K562 (cell line): ENCODE measurements around the gene LRRC47. TPM values are rescaled to one million over a fixed set of nuclear protein-coding genes. Genes with fewer than 3 reads are reported as not detected.

Source experiments
- BRD4 ChIP-seq: fragments of 200-600 bp; sonication (generic); IDR thresholded peaks from 2 replicates; pipeline ENCODE4 v1.6.1; 2017; ENCODE audit warnings: inconsistent platforms
- DPF2 ChIP-seq: fragments of 450-650 bp; IDR thresholded peaks from 2 replicates; pipeline ENCODE4 v1.6.1; 2016
- EHMT2 ChIP-seq: fragments of 450-650 bp; IDR thresholded peaks from 2 replicates; pipeline ENCODE4 v1.6.1; 2018; ENCODE audit warnings: antibody characterized with exemption
- ETS2 ChIP-seq: IDR thresholded peaks from 2 replicates; pipeline ENCODE4 v1.6.1; 2016; ENCODE audit warnings: borderline replicate concordance, missing genetic modification characterization, mild to moderate bottlenecking, moderate library complexity, missing compliant biosample characterization; ENCODE audit not compliant: poor library complexity, severe bottlenecking
- FOXK2 ChIP-seq, 2 experiments: fragments of 450-650 bp; IDR thresholded peaks in 1 of 2; conservative IDR thresholded peaks in 1 of 2; 2 replicates each; pipeline ENCODE4 v1.6.1; 2016; ENCODE audit warnings: low read depth in 2 of 2, mild to moderate bottlenecking in 1 of 2
- GTF2F1 ChIP-seq: IDR thresholded peaks from 2 replicates; pipeline ENCODE4 v1.6.1; 2011; ENCODE audit warnings: low read depth, low read length, improper control_type of control experiment
- KDM5B ChIP-seq: fragments of 200-600 bp; sonication (generic); IDR thresholded peaks from 2 replicates; pipeline ENCODE4 v1.6.1; 2012; ENCODE audit warnings: low read depth, mild to moderate bottlenecking, moderate library complexity, low read length, control low read depth, inconsistent platforms; ENCODE audit not compliant: insufficient replicate concordance
- KLF10 ChIP-seq: fragments of 250-450 bp; sonication (Bioruptor Pico); IDR thresholded peaks from 2 replicates; pipeline ENCODE4 v1.6.1; 2021; ENCODE audit warnings: matching md5 sums
- MCM3 ChIP-seq: fragments of 450-650 bp; IDR thresholded peaks from 2 replicates; pipeline ENCODE4 v1.6.1; 2016
- MEF2A ChIP-seq: IDR thresholded peaks from 2 replicates; pipeline ENCODE4 v1.6.1; 2011; ENCODE audit warnings: low read depth, mild to moderate bottlenecking, low read length, moderate library complexity; ENCODE audit not compliant: control insufficient read depth
- NUFIP1 ChIP-seq: fragments of 450-650 bp; IDR thresholded peaks from 2 replicates; pipeline ENCODE4 v1.6.1; 2018; ENCODE audit not compliant: partially characterized antibody
- PYGO2 ChIP-seq: fragments of 450-650 bp; IDR thresholded peaks from 2 replicates; pipeline ENCODE4 v1.6.1; 2016; ENCODE audit warnings: mild to moderate bottlenecking, missing genetic modification characterization, moderate library complexity, missing compliant biosample characterization
- RBBP5 ChIP-seq: fragments of 200-600 bp; sonication (generic); IDR thresholded peaks from 2 replicates; pipeline ENCODE4 v1.6.1; 2012; ENCODE audit warnings: borderline replicate concordance, mild to moderate bottlenecking, low read length, control low read depth, inconsistent platforms; ENCODE audit not compliant: insufficient read depth, poor library complexity, severe bottlenecking
- SETDB1 ChIP-seq: IDR thresholded peaks from one replicate; pipeline ENCODE4 v1.6.1; 2012; ENCODE audit warnings: low read length, control low read depth, inconsistent platforms
- SNIP1 ChIP-seq: fragments of 450-650 bp; IDR thresholded peaks from 2 replicates; pipeline ENCODE4 v1.7.1; 2017; ENCODE audit warnings: low read depth, mild to moderate bottlenecking
- SOX6 ChIP-seq: fragments of 450-650 bp; IDR thresholded peaks from 2 replicates; pipeline ENCODE4 v1.6.1; 2014; ENCODE audit warnings: mild to moderate bottlenecking
- SREBF1 ChIP-seq: fragments of 150-350 bp; IDR thresholded peaks from 2 replicates; pipeline ENCODE4 v1.6.1; 2014; ENCODE audit warnings: antibody characterized with exemption, low read depth, low read length, borderline replicate concordance
- TCF3 ChIP-seq: sonication (generic); formaldehyde crosslinking; IDR thresholded peaks from 2 replicates; pipeline ENCODE4 v1.4.0; 2020; ENCODE audit warnings: mild to moderate bottlenecking, missing genetic modification reagents
- TEAD1 ChIP-seq, 2 experiments: fragments of 450-650 bp in 1 of 2; sonication (generic) in 1 of 2; formaldehyde crosslinking; IDR thresholded peaks; 2 replicates each; pipeline versions ENCODE4 v1.4.0 to v1.8.0; 2020 to 2022; ENCODE audit warnings: mild to moderate bottlenecking in 2 of 2, missing genetic modification reagents in 1 of 2
- polyA plus RNA-seq, 8 experiments: library from polyadenylated mRNA; depleted of rRNA in 4 of 8; stranded (reverse) in 5 of 8; unstranded in 3 of 8; fragments of >200 nt; fragmentation: Nextera tagmentation in 2 of 8; fragmentation: Illumina TruSeq in 1 of 8; extraction: Ambion mirVana in 2 of 8; extraction: Trizol in 1 of 8; gene quantifications; 2 replicates each; pipeline versions ENCODE4 v1.2.1 to v1.2.3, GENCODE V29; 2011 to 2014; ENCODE audit warnings: inconsistent platforms in 1 of 8, missing spikeins in 1 of 8
- total RNA-seq, 7 experiments: library from RNA; depleted of rRNA in 6 of 7; stranded (reverse); fragments of >200 nt in 6 of 7; fragmentation: Illumina TruSeq in 2 of 7; extraction: Trizol in 2 of 7; gene quantifications; 2 replicates each; pipeline versions ENCODE4 v1.2.1 to v1.2.3, GENCODE V29; 2011 to 2021; ENCODE audit warnings: low replicate concordance in 1 of 7
- TF ChIP-seq, protein P1 (sequence below): conservative IDR thresholded peaks from 2 replicates; pipeline ENCODE4 v1.6.1; 2011; ENCODE audit warnings: low read depth, mild to moderate bottlenecking, low read length; ENCODE audit not compliant: control insufficient read depth
- TF ChIP-seq, protein P2 (sequence below): fragments of 250-450 bp; sonication (Bioruptor Pico); IDR thresholded peaks from 2 replicates; pipeline ENCODE4 v1.4.0; 2020; ENCODE audit warnings: mild to moderate bottlenecking
- TF ChIP-seq, protein P3 (sequence below), 2 experiments: fragments of 150-350 bp in 1 of 2; IDR thresholded peaks; 2 replicates each; pipeline ENCODE4 v1.6.1; 2012 to 2016; ENCODE audit warnings: low read depth in 2 of 2, low read length in 2 of 2, mild to moderate bottlenecking in 1 of 2, moderate library complexity in 1 of 2

LRRC47 gene
- total and polyA plus RNA-seq, 9 of the 15 experiments (the other 6 are each of a cell fraction or from before 2014, with no cell fraction given): 4.6 to 68.0 (median 35.9) TPM

DNA sequence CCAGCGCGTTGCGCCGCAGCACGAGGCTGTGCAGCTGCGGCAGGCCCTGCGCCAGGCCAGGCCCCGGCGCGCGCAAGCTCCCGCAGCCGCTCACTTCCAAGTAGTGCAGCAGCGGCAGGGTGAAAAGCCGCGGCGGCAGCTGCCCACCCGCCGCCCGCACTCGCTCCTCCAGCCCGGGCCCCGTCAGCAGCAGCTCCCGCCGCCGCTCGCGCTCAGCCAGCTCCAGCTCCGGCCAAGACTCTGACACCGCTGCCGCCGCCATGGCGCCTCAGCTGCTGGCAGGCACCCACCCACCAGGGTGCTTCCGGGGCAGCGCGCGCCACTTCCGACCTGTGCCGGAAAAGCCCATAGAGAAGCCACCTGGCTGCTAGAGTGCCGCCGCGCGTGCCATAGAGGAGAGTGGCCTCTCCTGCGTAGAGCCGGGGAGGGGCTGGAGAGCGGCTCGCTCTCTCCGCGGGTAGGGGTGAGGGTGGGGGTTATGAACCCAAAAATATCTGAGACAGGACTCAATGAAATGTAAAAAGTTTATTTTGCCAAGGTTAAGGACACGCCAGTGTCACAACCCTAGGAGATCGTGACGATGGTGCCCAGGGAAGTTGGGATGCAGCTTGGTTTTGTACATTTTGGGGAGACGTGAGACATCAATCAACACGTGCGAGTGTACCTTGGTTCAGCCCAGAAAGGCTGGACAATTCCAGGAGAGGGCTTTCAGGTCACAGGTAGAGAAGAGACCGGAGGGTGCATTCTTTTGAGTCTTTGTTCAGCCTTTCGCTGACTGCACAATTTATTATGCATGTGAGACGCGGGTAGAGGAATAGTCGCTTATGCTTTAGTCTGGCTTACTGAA, at the start of gene LRRC47 (continued):
- TF ChIP-seq, protein P1, sequence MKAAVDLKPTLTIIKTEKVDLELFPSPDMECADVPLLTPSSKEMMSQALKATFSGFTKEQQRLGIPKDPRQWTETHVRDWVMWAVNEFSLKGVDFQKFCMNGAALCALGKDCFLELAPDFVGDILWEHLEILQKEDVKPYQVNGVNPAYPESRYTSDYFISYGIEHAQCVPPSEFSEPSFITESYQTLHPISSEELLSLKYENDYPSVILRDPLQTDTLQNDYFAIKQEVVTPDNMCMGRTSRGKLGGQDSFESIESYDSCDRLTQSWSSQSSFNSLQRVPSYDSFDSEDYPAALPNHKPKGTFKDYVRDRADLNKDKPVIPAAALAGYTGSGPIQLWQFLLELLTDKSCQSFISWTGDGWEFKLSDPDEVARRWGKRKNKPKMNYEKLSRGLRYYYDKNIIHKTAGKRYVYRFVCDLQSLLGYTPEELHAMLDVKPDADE: peak; percentile 95
- TF ChIP-seq, protein P2, sequence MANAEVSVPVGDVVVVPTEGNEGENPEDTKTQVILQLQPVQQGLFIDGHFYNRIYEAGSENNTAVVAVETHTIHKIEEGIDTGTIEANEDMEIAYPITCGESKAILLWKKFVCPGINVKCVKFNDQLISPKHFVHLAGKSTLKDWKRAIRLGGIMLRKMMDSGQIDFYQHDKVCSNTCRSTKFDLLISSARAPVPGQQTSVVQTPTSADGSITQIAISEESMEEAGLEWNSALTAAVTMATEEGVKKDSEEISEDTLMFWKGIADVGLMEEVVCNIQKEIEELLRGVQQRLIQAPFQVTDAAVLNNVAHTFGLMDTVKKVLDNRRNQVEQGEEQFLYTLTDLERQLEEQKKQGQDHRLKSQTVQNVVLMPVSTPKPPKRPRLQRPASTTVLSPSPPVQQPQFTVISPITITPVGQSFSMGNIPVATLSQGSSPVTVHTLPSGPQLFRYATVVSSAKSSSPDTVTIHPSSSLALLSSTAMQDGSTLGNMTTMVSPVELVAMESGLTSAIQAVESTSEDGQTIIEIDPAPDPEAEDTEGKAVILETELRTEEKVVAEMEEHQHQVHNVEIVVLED: peak; percentile 56
- TF ChIP-seq SETDB1 (no peak), KDM5B (peak; percentile 73), TEAD1 (CRISPR knock-in tag; IDR thresholded peaks at IDR 0.05) (peak; percentile 62 to 68; a peak in 2 of 4 replicates), SOX6 (peak; percentile 55; the same call in 1 of the 2 replicates), FOXK2 (conservative IDR thresholded peaks at IDR 0.05 in 1 of 2, IDR thresholded peaks at IDR 0.05 in 1 of 2; ENCODE audit: low read depth in 2 of 2) (peak; percentile 47 to 73; a peak in 3 of 4 replicates), MEF2A (0 out of 2 replicates have a peak, but pooled peaks have one; percentile 41), SREBF1 (0 out of 2 replicates have a peak, but pooled peaks have one; percentile 58), KLF10 (CRISPR knock-in tag) (no peak), EHMT2 (0 out of 2 replicates have a peak, but pooled peaks have one; percentile 36), ETS2 (no peak), TCF3 (CRISPR knock-in tag) (no peak), PYGO2 (no peak), GTF2F1 (peak; percentile 68; the same call in 1 of the 2 replicates), MCM3 (no peak), DPF2 (peak; percentile 60), BRD4 (no peak), SNIP1 (peak; percentile 99), RBBP5 (peak; percentile 98), NUFIP1 (no peak)
- TF ChIP-seq, protein P3, sequence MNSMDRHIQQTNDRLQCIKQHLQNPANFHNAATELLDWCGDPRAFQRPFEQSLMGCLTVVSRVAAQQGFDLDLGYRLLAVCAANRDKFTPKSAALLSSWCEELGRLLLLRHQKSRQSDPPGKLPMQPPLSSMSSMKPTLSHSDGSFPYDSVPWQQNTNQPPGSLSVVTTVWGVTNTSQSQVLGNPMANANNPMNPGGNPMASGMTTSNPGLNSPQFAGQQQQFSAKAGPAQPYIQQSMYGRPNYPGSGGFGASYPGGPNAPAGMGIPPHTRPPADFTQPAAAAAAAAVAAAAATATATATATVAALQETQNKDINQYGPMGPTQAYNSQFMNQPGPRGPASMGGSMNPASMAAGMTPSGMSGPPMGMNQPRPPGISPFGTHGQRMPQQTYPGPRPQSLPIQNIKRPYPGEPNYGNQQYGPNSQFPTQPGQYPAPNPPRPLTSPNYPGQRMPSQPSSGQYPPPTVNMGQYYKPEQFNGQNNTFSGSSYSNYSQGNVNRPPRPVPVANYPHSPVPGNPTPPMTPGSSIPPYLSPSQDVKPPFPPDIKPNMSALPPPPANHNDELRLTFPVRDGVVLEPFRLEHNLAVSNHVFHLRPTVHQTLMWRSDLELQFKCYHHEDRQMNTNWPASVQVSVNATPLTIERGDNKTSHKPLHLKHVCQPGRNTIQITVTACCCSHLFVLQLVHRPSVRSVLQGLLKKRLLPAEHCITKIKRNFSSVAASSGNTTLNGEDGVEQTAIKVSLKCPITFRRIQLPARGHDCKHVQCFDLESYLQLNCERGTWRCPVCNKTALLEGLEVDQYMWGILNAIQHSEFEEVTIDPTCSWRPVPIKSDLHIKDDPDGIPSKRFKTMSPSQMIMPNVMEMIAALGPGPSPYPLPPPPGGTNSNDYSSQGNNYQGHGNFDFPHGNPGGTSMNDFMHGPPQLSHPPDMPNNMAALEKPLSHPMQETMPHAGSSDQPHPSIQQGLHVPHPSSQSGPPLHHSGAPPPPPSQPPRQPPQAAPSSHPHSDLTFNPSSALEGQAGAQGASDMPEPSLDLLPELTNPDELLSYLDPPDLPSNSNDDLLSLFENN (IDR thresholded peaks at IDR 0.05; ENCODE audit: low read depth in 2 of 2, low read length in 2 of 2): peak in 1 of 2 experiments; percentile 75; a peak in 2 of 4 replicates
